AML-193 (cell line): ENCODE results near the gene ZKSCAN4.

Experiments
- DNase-seq, 2 experiments: peaks; one replicate each; lab custom pipeline; 2025; lab: John Stamatoyannopoulos, UW

Gene ZKSCAN4

DNA sequence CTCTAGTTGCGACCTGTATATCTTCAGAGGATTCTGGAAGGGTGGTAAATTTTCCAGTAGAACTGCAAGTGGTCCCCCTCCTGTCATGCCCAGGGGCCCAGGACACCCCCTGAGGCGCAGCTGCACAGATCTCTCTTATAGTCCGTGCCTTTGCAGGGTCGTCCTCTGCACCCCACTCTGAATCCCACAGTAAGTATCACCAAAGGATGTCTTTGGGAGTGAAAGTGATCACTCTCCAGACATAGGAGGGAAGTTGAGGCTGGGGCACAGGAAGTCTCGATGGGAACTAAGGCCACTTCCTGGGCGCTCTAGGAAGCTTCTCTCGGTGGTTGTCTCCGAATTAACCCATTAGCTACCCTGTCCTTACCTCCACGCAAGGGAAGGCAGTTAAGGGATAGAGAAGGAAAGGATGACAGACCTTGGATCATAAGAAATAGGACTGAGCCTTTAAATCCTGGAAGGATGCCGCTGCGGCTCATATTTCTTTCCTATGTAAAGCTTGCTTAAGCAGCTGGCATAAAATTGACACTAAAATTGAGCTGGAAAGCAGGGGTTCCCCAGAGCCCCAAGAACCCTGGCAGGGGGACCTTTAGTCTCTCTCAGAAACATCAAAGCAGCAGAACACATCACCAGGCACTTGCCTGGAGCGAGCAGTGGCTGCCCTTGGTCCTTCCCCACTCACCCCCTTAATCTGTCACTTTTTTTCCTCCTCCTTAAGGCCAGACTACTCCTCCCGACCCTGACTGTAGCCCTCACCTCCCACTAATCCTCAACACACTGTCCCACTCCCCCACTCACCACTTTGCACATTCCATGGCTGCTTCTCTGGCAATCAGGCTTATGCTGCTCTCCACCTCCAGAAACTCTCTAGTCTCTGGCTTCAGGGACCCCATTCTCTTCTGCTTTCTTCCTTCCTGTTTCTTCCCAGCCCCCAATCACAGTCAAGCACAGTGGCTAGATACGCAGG lies at the start of gene ZKSCAN4:
ZKSCAN4 (minus strand) TSS at position 261 of the 967 bp plus-strand sequence. CDS start 289 bp downstream, outside the sequence.
- DNase-seq = peak; percentile 91 to 95

- DNase-seq = no peak
Measured at GRCh38 chr6:28296520-28297060, 44.5 kb upstream of the ZKSCAN4 start.

- no peak for DNase-seq
Measured at GRCh38 chr6:28295326-28295725, 43.3 kb upstream of the ZKSCAN4 start.

DNA sequence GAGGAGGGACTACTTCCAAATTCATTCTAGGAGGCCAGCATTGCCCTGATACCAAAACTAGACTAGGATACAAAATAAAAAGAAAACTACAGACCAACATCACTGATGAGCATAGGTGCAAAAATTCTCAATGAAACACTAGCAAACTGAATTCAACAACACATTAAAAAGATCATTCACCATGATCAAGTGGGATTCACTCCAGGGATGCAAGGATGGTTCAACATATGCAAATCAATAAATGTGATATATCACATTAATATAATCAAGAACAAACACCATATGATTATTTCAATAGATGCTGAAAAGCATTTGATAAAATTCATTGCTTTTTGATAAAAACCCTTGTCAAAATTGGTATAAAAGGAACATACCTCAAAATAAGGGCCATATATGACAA lies 39.5 kb upstream of the ZKSCAN4 start:
- DNase-seq = no peak

DNA sequence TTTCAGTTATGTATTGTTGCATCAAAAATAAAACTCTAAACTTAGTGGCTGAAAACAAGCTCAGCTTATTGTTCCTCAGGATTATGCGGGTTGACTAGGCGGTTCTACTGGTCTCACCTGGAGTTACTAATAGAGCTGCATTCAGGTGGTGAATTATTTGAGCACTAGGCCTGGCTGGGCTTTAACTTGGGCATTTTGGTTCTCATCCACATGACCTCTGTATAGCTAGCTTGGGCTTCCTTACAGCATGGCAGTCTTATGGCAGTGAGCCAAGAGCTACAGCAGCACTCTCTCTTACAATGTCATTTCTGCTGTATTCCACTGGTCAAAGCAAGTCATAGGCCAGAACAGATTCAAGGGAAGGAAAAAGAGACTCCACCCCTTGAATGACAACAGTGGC lies 30.9 kb upstream of the ZKSCAN4 start:
- no peak for DNase-seq

- peak; percentile 81 to 84 for DNase-seq
Measured at GRCh38 chr6:28281288-28282064, 29.4 kb upstream of the ZKSCAN4 start, which contains the start of gene PGBD1. TSS of gene PGBD1 (plus strand) at chr6:28281572. CDS start at chr6:28283814, 2,242 bp downstream.

GRCh38 chr6:28280595-28281287 lies 28.7 kb upstream of the ZKSCAN4 start:
- DNase-seq = peak in 1 of 2 experiments; percentile 39

DNA sequence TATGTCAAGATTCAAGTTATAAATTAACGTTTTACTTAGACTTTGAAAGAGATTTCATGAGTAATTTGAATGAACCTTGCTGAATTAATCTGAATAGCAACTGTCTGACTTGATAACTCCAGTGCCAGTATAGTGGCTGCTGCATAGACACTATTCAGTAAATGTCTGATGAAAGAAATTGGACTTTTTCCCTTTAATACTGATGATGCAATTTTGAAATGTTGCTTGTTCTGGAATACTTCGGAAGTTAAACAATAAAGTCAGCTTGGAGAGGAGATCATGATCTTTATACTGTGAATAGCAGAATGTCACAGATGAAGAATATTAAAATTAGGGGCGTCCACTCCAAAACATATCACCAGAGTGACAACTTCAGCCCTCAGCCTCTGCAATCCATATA lies 25.7 kb upstream of the ZKSCAN4 start:
- no peak for DNase-seq

GRCh38 chr6:28274888-28275287 lies 22.8 kb upstream of the ZKSCAN4 start:
- DNase-seq = no peak

DNA sequence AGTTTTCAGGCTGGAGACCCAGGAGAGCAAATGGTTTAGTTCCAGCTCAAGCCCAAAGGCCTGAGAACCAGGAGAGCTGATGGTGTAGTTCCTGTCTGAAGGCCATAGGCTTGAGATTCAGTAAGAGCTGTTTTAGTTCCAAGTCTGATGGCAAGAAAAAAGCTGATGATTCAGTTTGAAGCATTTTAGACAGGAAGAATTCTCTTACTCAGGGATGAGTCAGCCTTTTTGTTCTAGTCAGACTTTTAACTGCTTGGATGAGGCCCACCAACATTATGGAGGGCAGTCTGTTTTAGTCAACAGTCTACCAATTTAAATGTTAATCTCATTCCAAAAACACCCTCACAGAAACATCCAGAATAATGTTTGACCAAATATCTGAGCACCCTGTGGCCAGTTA lies 17.4 kb upstream of the ZKSCAN4 start:
- peak; percentile 55 to 63 for DNase-seq

DNA sequence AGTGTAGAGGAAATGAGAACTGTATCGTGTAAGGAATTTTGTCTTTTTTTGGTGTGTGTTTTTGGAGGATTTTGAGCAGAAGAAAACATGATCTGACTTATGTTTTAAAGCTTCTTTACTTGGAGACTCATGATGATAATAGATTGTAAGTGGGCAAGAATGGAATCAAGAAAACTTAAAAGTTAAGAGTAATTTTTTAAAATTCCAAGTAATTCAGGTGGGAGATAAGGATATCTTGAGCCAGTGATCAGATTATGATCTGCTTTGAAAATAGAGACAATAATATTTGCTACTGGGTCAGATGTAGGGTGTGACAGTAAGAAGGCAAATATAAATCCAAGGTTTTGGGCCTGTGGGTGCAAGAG lies 15.6 kb upstream of the ZKSCAN4 start:
- DNase-seq = no peak

DNA sequence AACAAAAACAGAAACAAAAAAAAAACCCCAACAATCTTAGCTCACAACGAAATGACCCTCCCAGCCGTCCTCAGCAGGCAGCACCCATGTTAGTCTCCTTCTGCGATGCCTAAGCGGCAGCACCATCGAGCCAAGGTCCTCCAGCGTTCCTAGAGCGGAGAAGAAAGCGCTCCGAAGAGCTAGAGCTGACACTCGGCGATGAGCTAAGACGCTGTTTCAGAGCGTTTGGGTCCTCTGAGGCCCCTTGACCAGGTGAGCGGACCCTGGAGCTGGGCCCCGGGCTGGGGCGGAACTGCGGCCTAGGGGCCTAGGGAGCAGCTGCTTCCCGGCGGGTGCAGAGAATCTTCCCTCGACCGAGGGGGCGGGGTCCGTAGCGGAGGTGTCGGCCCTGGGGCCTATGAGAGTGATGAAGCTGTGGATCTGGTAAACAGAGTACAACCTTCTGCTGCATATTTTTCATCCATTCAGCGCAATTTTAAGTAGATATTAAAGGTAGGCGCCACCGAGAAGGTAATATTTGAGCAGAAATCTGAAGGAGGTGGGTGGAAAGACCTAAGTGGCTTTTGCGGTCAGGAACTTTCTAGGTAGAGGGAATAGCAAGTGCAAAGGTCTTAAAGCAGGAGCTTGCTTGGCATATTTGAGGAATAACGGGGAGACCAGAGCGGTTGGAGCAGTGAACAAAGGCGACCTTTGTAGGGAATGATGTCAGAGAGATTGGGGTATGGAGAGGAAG lies 15.1 kb upstream of the ZKSCAN4 start, which contains the start of gene ZSCAN26:
ZSCAN26 (plus strand) TSS at position 182 of the 733 bp plus-strand sequence. CDS start 4,777 bp downstream, outside the sequence.
- peak; percentile 90 to 91 for DNase-seq

DNA sequence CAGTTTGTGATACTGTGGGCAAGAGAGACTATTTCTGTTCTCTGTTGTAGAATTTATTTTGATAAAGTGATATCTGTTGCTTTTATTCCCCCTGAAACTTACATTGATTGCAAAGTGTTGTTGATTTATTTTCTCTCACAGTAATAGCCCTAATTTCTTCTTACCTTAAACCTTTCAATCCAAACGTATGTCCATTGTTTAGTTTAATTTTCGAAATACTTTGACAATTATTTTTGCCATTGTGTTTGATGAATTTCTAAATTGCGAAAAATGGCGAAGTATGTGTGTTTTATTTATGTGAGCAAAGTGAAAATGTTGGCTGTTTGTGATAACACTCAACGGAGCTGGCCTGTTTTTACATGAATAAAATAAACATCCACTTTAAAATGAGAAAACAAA lies 14.5 kb upstream of the ZKSCAN4 start:
- DNase-seq = no peak

- DNase-seq = no peak
Measured at GRCh38 chr6:28264834-28265401, 12.8 kb upstream of the ZKSCAN4 start.

DNA sequence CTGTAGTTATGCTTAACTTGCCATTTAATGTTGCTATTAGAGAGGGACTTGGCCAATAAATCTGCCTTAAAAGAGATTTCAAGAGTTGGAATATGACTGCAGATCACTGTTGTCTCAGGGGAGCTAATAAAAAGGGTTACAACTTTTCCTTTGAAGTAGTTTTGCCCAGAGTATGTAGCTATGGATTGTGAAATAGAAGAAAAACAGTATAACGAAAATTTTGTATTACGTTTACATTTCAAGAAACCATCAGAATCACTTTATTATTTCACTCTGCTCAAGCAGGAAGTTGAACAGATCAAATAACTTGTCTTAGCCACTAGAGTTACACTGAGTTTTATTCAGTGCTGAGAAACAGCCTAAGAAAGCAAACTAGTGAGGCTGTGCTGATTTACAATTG lies 11.9 kb upstream of the ZKSCAN4 start:
- no peak for DNase-seq

GRCh38 chr6:28258877-28259777 lies 7.1 kb upstream of the ZKSCAN4 start, which contains the start of gene NKAPL:
TSS of gene NKAPL (plus strand) at chr6:28259297. CDS start at chr6:28259372, 75 bp downstream.
- no peak for DNase-seq

DNA sequence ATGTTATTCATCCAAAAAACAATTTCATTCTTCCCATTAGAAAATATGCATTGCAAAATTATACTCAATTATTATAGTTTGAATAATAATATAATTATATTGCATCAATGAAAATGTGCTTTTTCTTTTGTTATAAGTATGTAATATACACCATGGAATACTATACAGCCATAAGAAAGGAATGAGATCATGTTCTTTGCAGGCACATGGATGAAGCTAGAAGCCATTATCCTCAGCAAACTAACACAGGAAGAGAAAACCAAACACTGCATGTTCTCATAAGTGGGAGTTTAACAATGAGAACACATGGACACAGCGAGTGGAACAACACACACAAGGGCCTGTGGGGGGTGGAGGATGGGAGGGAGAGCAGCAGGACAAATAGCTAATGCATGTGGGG lies 5.0 kb upstream of the ZKSCAN4 start:
- no peak for DNase-seq

DNA sequence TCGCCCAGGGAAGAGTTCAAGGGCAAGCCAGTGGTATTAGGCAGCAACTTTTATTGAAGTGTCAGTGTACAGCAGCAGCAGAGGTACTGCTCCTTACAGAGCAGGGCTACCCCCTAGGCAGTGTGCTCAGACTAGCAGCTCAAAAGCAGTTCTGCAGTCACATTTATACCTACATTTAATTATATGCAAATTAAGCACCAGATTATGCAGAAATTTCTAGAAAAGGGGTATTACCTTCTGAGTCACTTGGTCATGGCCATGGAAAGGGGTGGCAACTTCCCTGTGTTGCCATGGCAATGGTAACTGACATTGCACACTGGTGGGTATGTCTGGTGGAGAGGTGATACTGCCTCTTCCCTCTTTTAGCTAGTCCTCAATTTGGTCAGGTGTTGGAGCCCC lies 2.1 kb upstream of the ZKSCAN4 start:
- peak in 1 of 2 experiments; percentile 25 for DNase-seq

GRCh38 chr6:28251661-28252008 lies 434 bp downstream of the ZKSCAN4 start:
- peak in 1 of 2 experiments; percentile 30 for DNase-seq

DNA sequence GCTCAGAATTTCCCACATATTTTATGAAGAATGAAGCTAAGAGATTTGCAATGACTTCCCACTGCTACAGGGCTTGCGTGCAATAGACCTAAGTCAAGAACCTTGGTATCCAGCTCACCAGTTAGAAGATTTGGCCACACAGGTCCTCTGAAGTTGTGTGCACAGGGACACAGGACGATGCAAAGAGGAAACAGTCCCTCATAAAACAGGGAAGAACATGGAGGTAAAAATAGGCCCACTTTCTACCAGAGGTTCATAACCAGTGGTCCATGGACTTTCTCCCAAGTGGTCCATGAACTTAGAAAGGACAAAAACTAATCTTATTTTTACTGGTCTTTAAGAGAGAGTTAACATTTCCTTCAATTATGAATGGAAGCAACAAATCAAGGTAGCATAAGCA lies 1.3 kb downstream of the ZKSCAN4 start:
- DNase-seq = no peak
